ENCODE data around the gene PRICKLE2. TPM values are rescaled to one million over a fixed set of nuclear protein-coding genes. Genes with fewer than 3 reads are reported as not detected.

PRICKLE2 gene
- polyA plus RNA-seq, 2 of the 4 experiments (the other 2 are of a cell fraction): 5.3 to 6.3 TPM

- POLR2A ChIA-PET: no interaction called here
- Histone ChIP-seq H3K9me3 (no peaks in the 10 kb centered on the region), H3K4me1 (peaks cover 34% of the 10 kb centered on the region), H3K4me3 (no peak overlapping the region), H3K27ac (peak overlapping the region in 1 of 2 experiments; percentile 38; a peak in 2 of 6 replicates), H3K4me2 (no peak overlapping the region)
- TF ChIP-seq JUNB (IDR thresholded peaks at IDR 0.05): no peak
- TF ChIP-seq EHMT2 (IDR thresholded peaks at IDR 0.05; ENCODE audit: low read depth): no peak
- TF ChIP-seq NPAS2 (CRISPR knock-in tag; IDR thresholded peaks at IDR 0.05; ENCODE audit: borderline replicate concordance): no peak
- no peak for TF ChIP-seq MYC (IDR thresholded peaks at IDR 0.05; ENCODE audit: borderline replicate concordance, low read length)
- no peak for TF ChIP-seq KDM1A (IDR thresholded peaks at IDR 0.05; ENCODE audit: low read depth)
- no peak for TF ChIP-seq ZSCAN20 (CRISPR knock-in tag; IDR thresholded peaks at IDR 0.05)
- TF ChIP-seq CTCF (IDR thresholded peaks at IDR 0.05): no peak
- TF ChIP-seq PBX3 (IDR thresholded peaks at IDR 0.05): no peak
- no peak for TF ChIP-seq HOXB5 (CRISPR knock-in tag; IDR thresholded peaks at IDR 0.05)
- TF ChIP-seq RARB (CRISPR knock-in tag; IDR thresholded peaks at IDR 0.05): no peak
- no peak for TF ChIP-seq FOSL2 (IDR thresholded peaks at IDR 0.05)
- no peak for TF ChIP-seq FOSL2 (CRISPR knock-in tag; IDR thresholded peaks at IDR 0.05)
- TF ChIP-seq REST (IDR thresholded peaks at IDR 0.05): no peak
- TF ChIP-seq CEBPB (IDR thresholded peaks at IDR 0.05): no peak
- TF ChIP-seq RFX5 (IDR thresholded peaks at IDR 0.05): no peak
- TF ChIP-seq CBX8 (IDR thresholded peaks at IDR 0.05): no peak
- TF ChIP-seq POLR2AphosphoS2 (conservative IDR thresholded peaks at IDR 0.05; ENCODE audit: low read length): no peak
- no peak for TF ChIP-seq RNF2 (IDR thresholded peaks at IDR 0.05; ENCODE audit: borderline replicate concordance, low read depth)
- no peak for TF ChIP-seq BCL3 (IDR thresholded peaks at IDR 0.05)
- TF ChIP-seq KDM5A (IDR thresholded peaks at IDR 0.05): no peak
- TF ChIP-seq ZFP36 (IDR thresholded peaks at IDR 0.05; ENCODE audit: borderline replicate concordance, partially characterized antibody): no peak
- FAIRE-seq: no peak
- DNase-seq (ENCODE audit: low read depth in 1 of 2, low spot score in 1 of 2): no peak
- ATAC-seq: no peak
- CTCF ChIA-PET: no interaction called here
- WGBS (ENCODE audit: missing lambda C conversion rate): 80% methylated on average over 4 of the region's 4 CpGs
Measured at GRCh38 chr3:64260431-64260830, 35.2 kb upstream of the PRICKLE2 start.

GRCh38 chr3:64259636-64260035 is 34.4 kb upstream of the PRICKLE2 start:
- POLR2A ChIA-PET: no interaction called here
- 83% methylated on average over 2 of the region's 2 CpGs for whole genome bisulfite sequencing (ENCODE audit: missing lambda C conversion rate)
- TF ChIP-seq TP53 (CRISPR knock-in tag; IDR thresholded peaks at IDR 0.05) (no peak), HOXA7 (CRISPR knock-in tag; IDR thresholded peaks at IDR 0.05) (no peak), SREBF2 (IDR thresholded peaks at IDR 0.05) (no peak), POLR2AphosphoS2 (conservative IDR thresholded peaks at IDR 0.05; ENCODE audit: low read length) (no peak), ZFP36 (IDR thresholded peaks at IDR 0.05; ENCODE audit: borderline replicate concordance, partially characterized antibody) (no peak), MYC (IDR thresholded peaks at IDR 0.05; ENCODE audit: borderline replicate concordance, low read length) (no peak), ESRRA (IDR thresholded peaks at IDR 0.05; ENCODE audit: borderline replicate concordance, low read length) (no peak), CBX2 (IDR thresholded peaks at IDR 0.05; ENCODE audit: borderline replicate concordance, low read depth) (no peak), NR3C1 (IDR thresholded peaks at IDR 0.05) (no peak), FOSL2 (IDR thresholded peaks at IDR 0.05) (no peak), FOSL2 (CRISPR knock-in tag; IDR thresholded peaks at IDR 0.05) (no peak), EHF (CRISPR knock-in tag; IDR thresholded peaks at IDR 0.05) (no peak), BCL3 (IDR thresholded peaks at IDR 0.05) (no peak), MAZ (IDR thresholded peaks at IDR 0.05; ENCODE audit: borderline replicate concordance, low read depth, low read length) (no peak)

More at GRCh38 chr3:64259636-64260035, 34.4 kb upstream of the PRICKLE2 start:
- DNase-seq (ENCODE audit: low read depth in 1 of 2, low spot score in 1 of 2) (no peak), ATAC-seq (no peak), FAIRE-seq (no peak)
- Histone ChIP-seq H3K9me3 (no peaks in the 10 kb centered on the region), H3K4me2 (no peak overlapping the region), H3K27ac (peak overlapping the region in 1 of 2 experiments; percentile 38; a peak in 2 of 6 replicates), H3K4me3 (no peak overlapping the region), H3K4me1 (peaks cover 26% of the 10 kb centered on the region)
- CTCF ChIA-PET: interaction anchor here (1.0 kb wide), 1 partner anchor 15 kb away, joined by 3 read pairs; no protein-coding TSS in a partner anchor
